Aorta (tissue), 5 donors: ENCODE results near the gene FAM131A. TPM values are rescaled to one million over a fixed set of nuclear protein-coding genes. Genes with fewer than 3 reads are reported as not detected.

Experiments
- ATAC-seq: fragments of 200-7000 bp; cut with Tn5 transposase; one replicate; pipeline ENCODE4 v1.9.1; 2022; ENCODE audit warnings: moderate library complexity; ENCODE audit not compliant: low FRiP score
- DNase-seq, 2 donors: peaks; one replicate each; pipeline ENCODE4 v3.0.0-alpha.2; 2020
- H3K27ac ChIP-seq, 2 donors: one replicate each; pipeline ENCODE4 v1.5.1; 2013; ENCODE audit warnings: low read length in 2 of 2, mild to moderate bottlenecking in 2 of 2, moderate library complexity in 2 of 2, control low read depth in 1 of 2, inconsistent platforms in 1 of 2, low read depth in 1 of 2
- H3K27me3 ChIP-seq, 2 donors: one replicate each; pipeline ENCODE4 v1.6.1; 2013; ENCODE audit warnings: control low read depth in 1 of 2, low read length in 1 of 2, mild to moderate bottlenecking in 1 of 2, moderate library complexity in 1 of 2; ENCODE audit not compliant: insufficient read depth in 2 of 2, control insufficient read depth in 1 of 2
- H3K36me3 ChIP-seq, 2 donors: one replicate each; pipeline ENCODE4 v1.6.1; 2013; ENCODE audit warnings: control low read depth in 1 of 2, low read length in 1 of 2, mild to moderate bottlenecking in 1 of 2; ENCODE audit not compliant: insufficient read depth in 2 of 2, control insufficient read depth in 1 of 2
- H3K4me1 ChIP-seq, 2 donors: one replicate each; pipeline ENCODE4 v1.6.1; 2013; ENCODE audit warnings: low read length in 2 of 2, control low read depth in 1 of 2, mild to moderate bottlenecking in 1 of 2, moderate library complexity in 1 of 2; ENCODE audit not compliant: insufficient read depth in 2 of 2, control insufficient read depth in 1 of 2
- H3K4me3 ChIP-seq, 2 donors: one replicate each; pipeline ENCODE4 v1.5.1; 2013; ENCODE audit warnings: low read length in 2 of 2, control low read depth in 1 of 2, mild to moderate bottlenecking in 1 of 2
- H3K9me3 ChIP-seq: one replicate; pipeline ENCODE4 v1.6.1; 2013; ENCODE audit warnings: mild to moderate bottlenecking, low read length; ENCODE audit not compliant: control insufficient read depth
- WGBS, 2 donors: extraction: QIAGEN DNeasy Blood & Tissue Kit; methylation state at CpG; one replicate each; pipeline ENCODE4 v1.1.7; 2013; 5-methylcytosine and 5-hydroxymethylcytosine counted together
- intact Hi-C, 2 donors: fragments of 100-400 bp; cut with DNase I; formaldehyde crosslinking; loops; one replicate each; pipeline versions ENCODE4 v1.14.2 to v1.15.0; 2022
- polyA plus RNA-seq, 2 donors: library from polyadenylated mRNA; stranded (reverse); fragments of 200-250 nt; gene quantifications; one replicate each; pipeline ENCODE4 v1.2.3, GENCODE V29; 2013
- total RNA-seq, 2 donors: library from RNA; stranded (reverse); fragmentation: NEBNext Ultra II Directional; extraction: Animal tissue kit (Norgen Biotek cat#: 25700); gene quantifications; one replicate each; pipeline ENCODE4 v1.2.1, GENCODE V29; 2021
- donor health status: healthy with polysubstance abuse.
- donor health status: Bipolar disorder and iron deficiency.
- donor health status: DM: no; HTN: no; CAD: no.
- donor health status: DM: no; HTN: no; CAD: no.
- donor health status: DM: yes; HTN: yes; CAD: no.

Gene FAM131A
- total and polyA plus RNA-seq, 4 donors = 10.6 to 40.6 (median 27.7) TPM

GRCh38 chr3:184314363-184314699 lies 23.1 kb upstream of the FAM131A start, which contains the start of gene EIF4G1:
Gene EIF4G1, plus strand, starts transcription at chr3:184314606. Its CDS starts 1,191 bp downstream, at chr3:184315797.
- Histone ChIP-seq H3K9me3 (no peaks in the 10 kb centered on the region), H3K27ac (peak within 1 kb of the TSS; percentile 51 to 96), H3K4me3 (peak within 1 kb of the TSS; percentile 87 to 95), H3K4me1 (peaks cover 0 to 6% of the 10 kb centered on the region in 2 donors), H3K36me3 (no peaks in the 10 kb centered on the region), H3K27me3 (no peaks in the 10 kb centered on the region)
- peak; percentile 94 for ATAC-seq
- DNase-seq = peak; percentile 96 to 98
- intact Hi-C loops = loop anchor here (1.0 to 2.0 kb wide), 2 partner anchors 23 to 48 kb away; partner anchors contain the start of gene FAM131A (in 1 of the 2)
- WGBS, 2 donors = 0% methylated on average over 27 to 40 of the region's 40 CpGs

- peak; percentile 92 to 96 for DNase-seq
- ATAC-seq = peak; percentile 89
- intact Hi-C loops = loop anchor here (1.0 to 2.0 kb wide), 2 partner anchors 22 to 48 kb away; partner anchors contain the start of gene FAM131A (in 1 of the 2)
- H3K4me1 ChIP-seq = peaks cover 0 to 6% of the 10 kb centered on the region in 2 donors
- peak overlapping the region; percentile 87 to 95 for H3K4me3 ChIP-seq
- H3K27me3 ChIP-seq = no peaks in the 10 kb centered on the region
- no peaks in the 10 kb centered on the region for H3K9me3 ChIP-seq
- H3K36me3 ChIP-seq = no peaks in the 10 kb centered on the region
- 0% methylated on average over 52 to 89 of the region's 89 CpGs for WGBS, 2 donors
- H3K27ac ChIP-seq = peak overlapping the region; percentile 51 to 96
Measured at GRCh38 chr3:184314700-184315542, 22.5 kb upstream of the FAM131A start.

DNA sequence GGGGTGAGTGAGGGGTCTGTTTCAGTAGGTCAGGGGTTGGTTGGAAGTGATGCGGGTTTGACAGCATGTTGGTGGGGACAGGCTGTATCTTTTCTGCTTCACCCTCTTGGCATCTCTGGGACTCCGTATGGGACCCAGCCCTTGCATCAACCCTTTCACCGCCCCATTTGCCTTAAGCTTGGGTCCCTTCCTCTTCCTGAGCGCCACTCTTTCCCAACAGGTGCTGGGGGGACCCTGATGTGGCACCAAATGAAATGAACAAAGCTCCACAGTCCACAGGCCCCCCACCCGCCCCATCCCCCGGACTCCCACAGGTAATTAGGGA lies 21.9 kb upstream of the FAM131A start:
- Histone ChIP-seq H3K27ac (peak overlapping the region; percentile 51 to 96), H3K36me3 (no peaks in the 10 kb centered on the region), H3K27me3 (no peaks in the 10 kb centered on the region), H3K4me3 (peak overlapping the region; percentile 87 to 95), H3K9me3 (no peaks in the 10 kb centered on the region), H3K4me1 (peaks cover 0 to 6% of the 10 kb centered on the region in 2 donors)
- ATAC-seq = no peak
- WGBS, 2 donors = 1 to 2% methylated on average over 6 of the region's 6 CpGs
- DNase-seq = no peak
- intact Hi-C loops = loop anchor here in 1 of 2 donors (2.0 kb wide), 1 partner anchor 47 kb away; no protein-coding TSS in a partner anchor

GRCh38 chr3:184315871-184316661 lies 21.3 kb upstream of the FAM131A start:
- ATAC-seq (no peak), DNase-seq (peak in 1 of 2 donors; percentile 45)
- no peaks in the 10 kb centered on the region for H3K9me3 ChIP-seq
- H3K27ac ChIP-seq = peak overlapping the region; percentile 51 to 96
- peaks cover 0 to under 1% of the 10 kb centered on the region in 2 donors for H3K36me3 ChIP-seq
- intact Hi-C loops = loop anchor here in 1 of 2 donors (2.0 kb wide), 1 partner anchor 47 kb away; no protein-coding TSS in a partner anchor
- WGBS, 2 donors = 11 to 16% methylated on average over 16 of the region's 16 CpGs
- H3K4me1 ChIP-seq = peaks cover 0 to 6% of the 10 kb centered on the region in 2 donors
- H3K27me3 ChIP-seq = no peaks in the 10 kb centered on the region
- peak overlapping the region; percentile 87 to 95 for H3K4me3 ChIP-seq

- Histone ChIP-seq H3K4me1 (peaks cover 0 to 6% of the 10 kb centered on the region in 2 donors), H3K27ac (no peak overlapping the region)
- intact Hi-C loops = no loop called here
Measured at GRCh38 chr3:184316792-184317191, 20.6 kb upstream of the FAM131A start.

DNA sequence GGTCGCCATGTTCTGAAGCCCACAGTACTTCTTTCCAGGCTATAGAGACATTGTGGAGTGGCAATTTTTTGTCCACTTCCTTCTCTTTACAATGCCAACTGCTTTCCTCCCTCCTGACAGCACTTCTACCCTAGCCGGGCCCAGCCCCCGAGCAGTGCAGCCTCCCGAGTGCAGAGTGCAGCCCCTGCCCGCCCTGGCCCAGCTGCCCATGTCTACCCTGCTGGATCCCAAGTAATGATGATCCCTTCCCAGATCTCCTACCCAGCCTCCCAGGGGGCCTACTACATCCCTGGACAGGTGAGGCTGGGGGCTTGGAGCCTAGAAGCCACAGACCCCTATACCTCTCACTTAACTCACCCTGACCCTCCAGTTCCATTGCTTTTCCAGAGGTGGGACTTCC lies 20.2 kb upstream of the FAM131A start:
- ATAC-seq = no peak
- intact Hi-C loops = no loop called here
- no peaks in the 10 kb centered on the region for H3K9me3 ChIP-seq
- 50 to 51% methylated on average over 5 of the region's 5 CpGs for WGBS, 2 donors
- peak in 1 of 2 donors; percentile 38 for DNase-seq
- H3K4me1 ChIP-seq = peaks cover 0 to 6% of the 10 kb centered on the region in 2 donors
- H3K36me3 ChIP-seq = peaks cover 0 to 5% of the 10 kb centered on the region in 2 donors
- H3K27ac ChIP-seq = no peak overlapping the region
- H3K4me3 ChIP-seq = no peak overlapping the region
- H3K27me3 ChIP-seq = no peaks in the 10 kb centered on the region

More at GRCh38 chr3:184316792-184317191, 20.6 kb upstream of the FAM131A start:
- ATAC-seq (no peak), DNase-seq (peak in 1 of 2 donors; percentile 40)
- H3K9me3 ChIP-seq = no peaks in the 10 kb centered on the region
- no peaks in the 10 kb centered on the region for H3K27me3 ChIP-seq
- H3K36me3 ChIP-seq = peaks cover 0 to 5% of the 10 kb centered on the region in 2 donors
- 60 to 63% methylated on average over 7 of the region's 7 CpGs for WGBS, 2 donors
- no peak overlapping the region for H3K4me3 ChIP-seq

DNA sequence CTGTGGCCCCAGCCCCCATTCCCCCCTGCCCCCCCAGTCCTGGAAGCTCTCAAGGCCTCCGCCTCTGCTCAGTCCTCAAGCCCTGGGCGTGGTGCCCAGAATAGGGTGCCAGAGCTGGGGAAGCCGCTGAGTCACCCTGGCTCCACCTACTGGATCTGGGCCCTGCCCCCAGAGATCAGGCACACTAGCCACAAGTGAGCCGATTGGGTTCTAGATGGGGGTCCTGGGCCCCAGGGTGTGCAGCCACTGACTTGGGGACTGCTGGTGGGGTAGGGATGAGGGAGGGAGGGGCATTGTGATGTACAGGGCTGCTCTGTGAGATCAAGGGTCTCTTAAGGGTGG lies 17.3 kb upstream of the FAM131A start:
- no peak overlapping the region for H3K27ac ChIP-seq
- DNase-seq = peak; percentile 98
- peaks cover 5 to 23% of the 10 kb centered on the region in 2 donors for H3K36me3 ChIP-seq
- intact Hi-C loops = loop anchor here (2.0 kb wide), 1 partner anchor 15 kb away; no protein-coding TSS in a partner anchor
- 0% methylated on average over 4 of the region's 4 CpGs for WGBS, 2 donors
- no peaks in the 10 kb centered on the region for H3K9me3 ChIP-seq
- H3K4me3 ChIP-seq = no peak overlapping the region
- ATAC-seq = peak; percentile 92
- H3K27me3 ChIP-seq = no peaks in the 10 kb centered on the region
- H3K4me1 ChIP-seq = peaks cover 0 to 6% of the 10 kb centered on the region in 2 donors

DNA sequence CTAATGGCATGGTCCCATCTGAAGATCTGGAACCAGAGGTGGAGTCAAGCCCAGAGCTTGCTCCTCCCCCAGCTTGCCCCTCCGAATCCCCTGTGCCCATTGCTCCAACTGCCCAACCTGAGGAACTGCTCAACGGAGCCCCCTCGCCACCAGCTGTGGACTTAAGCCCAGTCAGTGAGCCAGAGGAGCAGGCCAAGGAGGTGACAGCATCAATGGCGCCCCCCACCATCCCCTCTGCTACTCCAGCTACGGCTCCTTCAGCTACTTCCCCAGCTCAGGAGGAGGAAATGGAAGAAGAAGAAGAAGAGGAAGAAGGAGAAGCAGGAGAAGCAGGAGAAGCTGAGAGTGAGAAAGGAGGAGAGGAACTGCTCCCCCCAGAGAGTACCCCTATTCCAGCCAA lies 15.7 kb upstream of the FAM131A start:
- DNase-seq (no peak), ATAC-seq (no peak)
- no peak overlapping the region for H3K4me3 ChIP-seq
- no peak overlapping the region for H3K27ac ChIP-seq
- H3K9me3 ChIP-seq = no peaks in the 10 kb centered on the region
- intact Hi-C loops = loop anchor here (2.0 kb wide), 1 partner anchor 13 kb away; no protein-coding TSS in a partner anchor
- peaks cover 0 to 3% of the 10 kb centered on the region in 2 donors for H3K4me1 ChIP-seq
- WGBS, 2 donors = 59 to 65% methylated on average over 4 to 5 of the region's 5 CpGs
- peaks cover 5 to 31% of the 10 kb centered on the region in 2 donors for H3K36me3 ChIP-seq
- no peaks in the 10 kb centered on the region for H3K27me3 ChIP-seq
